Esophagus (tissue), 2 donors: Measurements from ENCODE around the gene TBC1D3C. TPM values are rescaled to one million over a fixed set of nuclear protein-coding genes. Genes with fewer than 3 reads are reported as not detected.
"Not testable (repeated sequence)": the region's sequence is repeated elsewhere in the genome, so short reads cannot be mapped to it uniquely, and the experiment has no call there.

Experiments
- H3K27ac ChIP-seq, 2 donors: one replicate each; pipeline ENCODE4 v1.5.1; 2013; ENCODE audit warnings: low read depth in 2 of 2, mild to moderate bottlenecking in 2 of 2, inconsistent platforms in 1 of 2, low read length in 1 of 2, moderate library complexity in 1 of 2
- H3K27me3 ChIP-seq, 2 donors: one replicate each; pipeline ENCODE4 v1.6.1; 2013; ENCODE audit warnings: low read length in 2 of 2, control low read depth in 1 of 2, mild to moderate bottlenecking in 1 of 2; ENCODE audit not compliant: insufficient read depth in 2 of 2, control insufficient read depth in 1 of 2
- H3K36me3 ChIP-seq, 2 donors: one replicate each; pipeline ENCODE4 v1.6.1; 2013; ENCODE audit warnings: low read length in 1 of 2; ENCODE audit not compliant: control insufficient read depth in 2 of 2, insufficient read depth in 2 of 2
- H3K4me1 ChIP-seq, 2 donors: one replicate each; pipeline ENCODE4 v1.6.1; 2013; ENCODE audit warnings: low read length in 1 of 2; ENCODE audit not compliant: control insufficient read depth in 2 of 2, insufficient read depth in 2 of 2
- H3K4me3 ChIP-seq, 2 donors: one replicate each; pipeline ENCODE4 v1.5.1; 2013; ENCODE audit warnings: low read length in 2 of 2, mild to moderate bottlenecking in 2 of 2, low read depth in 1 of 2, moderate library complexity in 1 of 2
- H3K9me3 ChIP-seq, 2 donors: one replicate each; pipeline ENCODE4 v1.6.1; 2013; ENCODE audit warnings: mild to moderate bottlenecking in 2 of 2, low read depth in 1 of 2, low read length in 1 of 2, moderate library complexity in 1 of 2; ENCODE audit not compliant: control insufficient read depth in 2 of 2, insufficient read depth in 1 of 2
- WGBS, 2 donors: extraction: QIAGEN DNeasy Blood & Tissue Kit; methylation state at CpG; one replicate each; pipeline ENCODE4 v1.1.7; 2013; 5-methylcytosine and 5-hydroxymethylcytosine counted together
- polyA plus RNA-seq, 2 donors: library from polyadenylated mRNA; stranded (reverse); fragments of 200-250 nt; gene quantifications; one replicate each; pipeline ENCODE4 v1.2.3, GENCODE V29; 2013
- donor health status: healthy with polysubstance abuse.
- donor health status: Bipolar disorder and iron deficiency.

The TBC1D3C gene
- under 1 TPM in 1 of 2 donors, not detected in 1; 0.10 TPM for polyA plus RNA-seq

DNA sequence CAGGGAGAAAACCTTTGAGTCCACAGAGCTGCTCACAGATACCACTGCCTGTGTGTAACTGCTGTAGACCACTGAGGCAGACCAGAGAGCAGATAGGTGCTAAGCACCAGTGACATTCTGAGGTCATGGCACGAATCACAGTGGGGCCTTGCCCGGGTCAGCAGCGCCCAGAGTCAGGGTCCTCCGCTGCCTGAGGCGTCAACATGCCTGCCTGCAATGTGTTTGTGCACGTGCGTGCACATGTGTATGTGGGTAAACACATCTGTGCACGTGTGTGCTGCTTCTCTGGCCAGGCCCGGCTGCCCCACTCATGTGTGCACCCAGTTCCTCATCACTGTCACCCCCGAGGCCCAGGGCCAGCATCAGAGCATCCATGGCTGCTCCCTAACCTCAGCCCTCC is at the start of gene TBC1D3C:
Gene TBC1D3C, minus strand, starts transcription at position 101 of the 400 bp plus-strand sequence. CDS start 1,568 bp downstream, outside the sequence.
- not testable (repeated sequence) for H3K4me1 ChIP-seq, H3K9me3 ChIP-seq, H3K27me3 ChIP-seq, H3K27ac ChIP-seq, H3K36me3 ChIP-seq, H3K4me3 ChIP-seq
- WGBS, 2 donors = no CpG with 5 or more reads among the region's 10 CpGs

DNA sequence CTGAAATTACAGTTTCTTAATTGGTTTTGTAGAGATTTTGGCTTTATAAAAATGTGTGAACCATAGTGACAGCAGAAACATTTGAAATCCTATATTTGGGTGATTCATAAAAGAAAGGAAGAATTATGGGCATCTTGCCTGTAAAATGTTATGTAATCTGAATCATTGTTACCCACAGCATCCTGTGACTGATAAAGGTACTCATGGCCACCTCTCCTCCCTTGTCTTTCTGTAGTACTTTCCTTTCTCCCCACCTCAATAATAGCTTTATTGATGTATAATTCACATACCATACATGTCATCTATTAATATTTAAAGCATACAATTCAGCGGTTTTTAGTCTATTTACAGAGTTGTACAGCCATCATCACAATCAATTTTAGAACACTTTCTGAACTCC is 30.8 kb upstream of the TBC1D3C start:
- H3K27me3 ChIP-seq, H3K9me3 ChIP-seq, H3K27ac ChIP-seq, H3K36me3 ChIP-seq, H3K4me3 ChIP-seq, H3K4me1 ChIP-seq: not testable (repeated sequence)
- no CpG with 5 or more reads among the region's 1 CpG for whole genome bisulfite sequencing, 2 donors

DNA sequence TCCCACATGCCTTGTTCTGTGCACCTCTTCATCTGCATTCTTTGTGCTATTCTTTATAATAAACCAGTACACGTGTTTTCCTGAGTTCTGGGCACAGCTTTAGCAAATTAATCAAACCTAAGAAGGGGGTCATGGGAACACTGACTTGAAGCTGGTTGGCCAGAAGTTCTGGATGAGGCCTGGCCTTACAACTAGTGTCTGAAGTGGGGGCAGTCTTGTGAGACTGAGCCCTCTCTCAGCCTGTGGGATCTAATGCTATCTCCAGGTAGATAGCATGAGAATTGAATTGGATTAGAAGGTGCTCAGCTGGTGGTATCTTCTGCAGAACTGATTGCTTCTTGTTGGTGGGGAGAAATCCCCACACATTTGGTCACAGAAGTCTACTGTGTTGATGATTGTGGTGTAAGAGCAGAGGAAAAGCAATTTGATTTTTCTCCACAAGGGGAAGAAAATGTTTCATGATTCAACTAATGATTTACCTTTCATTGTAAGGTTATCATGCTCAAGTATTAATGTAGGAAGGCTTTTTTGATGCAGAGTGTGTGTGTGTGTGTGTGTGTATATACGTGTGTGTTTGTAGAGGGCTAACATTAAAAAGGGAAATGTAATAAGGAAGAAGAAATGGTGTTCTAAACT is 25.7 kb upstream of the TBC1D3C start:
- H3K4me1 ChIP-seq, H3K27ac ChIP-seq, H3K9me3 ChIP-seq, H3K36me3 ChIP-seq, H3K27me3 ChIP-seq, H3K4me3 ChIP-seq: not testable (repeated sequence)
- no CpG with 5 or more reads among the region's 2 CpGs for WGBS, 2 donors

DNA sequence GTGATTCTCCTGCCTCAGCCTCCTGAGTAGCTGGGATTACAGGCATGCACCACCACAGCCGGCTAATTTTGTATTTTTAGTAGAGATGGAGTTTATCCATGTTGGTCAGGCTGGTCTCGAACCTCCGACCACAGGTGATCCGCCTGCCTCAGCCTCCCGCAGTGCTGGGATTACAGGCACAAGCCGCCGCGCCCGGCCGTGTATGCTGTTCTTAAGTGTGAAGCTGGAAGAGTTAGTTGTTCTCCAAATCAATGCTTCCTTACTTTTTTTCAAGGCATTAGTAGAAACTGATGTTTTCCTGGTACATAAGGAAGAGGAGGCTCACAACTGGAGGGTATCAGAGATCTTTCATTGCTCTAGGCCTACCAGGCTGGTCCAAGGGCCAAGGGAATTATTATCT is 19.7 kb upstream of the TBC1D3C start:
- H3K4me3 ChIP-seq, H3K9me3 ChIP-seq, H3K27me3 ChIP-seq, H3K36me3 ChIP-seq, H3K4me1 ChIP-seq: not testable (repeated sequence)
- peak overlapping the region in 1 of 2 donors; percentile 13 for H3K27ac ChIP-seq
- 81 to 84% methylated on average over 8 of the region's 10 CpGs for WGBS, 2 donors

DNA sequence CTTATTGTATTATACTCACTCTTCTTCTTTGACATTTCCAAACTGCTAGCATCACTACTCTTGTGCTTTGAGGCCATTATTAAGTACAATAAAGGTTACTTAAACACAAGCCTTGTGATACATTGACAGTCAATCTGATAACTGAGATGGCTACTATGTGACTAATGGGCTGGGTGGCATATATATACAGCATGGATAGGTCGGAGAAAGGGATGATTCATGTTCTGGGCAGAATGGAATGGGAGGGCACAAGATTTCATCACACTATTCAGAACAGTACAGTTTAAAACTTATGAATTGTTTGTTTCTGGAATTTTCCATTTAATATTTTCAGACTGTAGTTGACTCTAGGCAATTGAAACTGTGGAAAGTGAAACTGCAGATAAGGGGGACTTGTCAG is 18.9 kb upstream of the TBC1D3C start:
- H3K4me3 ChIP-seq, H3K9me3 ChIP-seq, H3K4me1 ChIP-seq, H3K27ac ChIP-seq, H3K27me3 ChIP-seq, H3K36me3 ChIP-seq: not testable (repeated sequence)
- WGBS, 2 donors = no CpG with 5 or more reads among the region's 1 CpG

Other genes starting within 250 kb of the TBC1D3C start
- gene TBC1D3K, start 144.2 kb downstream of the TBC1D3C start, polyA plus RNA-seq = not detected
- 10 to 100 TPM; 16.8 to 22.8 TPM for gene TBC1D3L, start 79.6 kb downstream of the TBC1D3C start, polyA plus RNA-seq
- 1 to 10 TPM in 1 of 2 donors, under 1 TPM in 1; 0.06 to 3.7 TPM for gene TBC1D3D, start 64.7 kb downstream of the TBC1D3C start, polyA plus RNA-seq
- gene TBC1D3E, start 59.3 kb upstream of the TBC1D3C start, polyA plus RNA-seq = not detected
- not detected for gene TBC1D3, start 123.9 kb upstream of the TBC1D3C start, polyA plus RNA-seq
- 10 to 100 TPM; 12.4 to 26.8 TPM for gene MRPL45, start 228.5 kb upstream of the TBC1D3C start, polyA plus RNA-seq